Fibroblast of skin of left biceps (primary cell): ENCODE data around the gene OVOL1.
"Not testable (repeated sequence)": the region's sequence is repeated elsewhere in the genome, so short reads cannot be mapped to it uniquely, and the experiment has no call there.

Source experiments
- DNase-seq, 2 experiments: peaks; one replicate each; pipeline ENCODE4 v3.0.0-alpha.2; 2013; ENCODE audit warnings: low read depth in 2 of 2

OVOL1 gene

DNA sequence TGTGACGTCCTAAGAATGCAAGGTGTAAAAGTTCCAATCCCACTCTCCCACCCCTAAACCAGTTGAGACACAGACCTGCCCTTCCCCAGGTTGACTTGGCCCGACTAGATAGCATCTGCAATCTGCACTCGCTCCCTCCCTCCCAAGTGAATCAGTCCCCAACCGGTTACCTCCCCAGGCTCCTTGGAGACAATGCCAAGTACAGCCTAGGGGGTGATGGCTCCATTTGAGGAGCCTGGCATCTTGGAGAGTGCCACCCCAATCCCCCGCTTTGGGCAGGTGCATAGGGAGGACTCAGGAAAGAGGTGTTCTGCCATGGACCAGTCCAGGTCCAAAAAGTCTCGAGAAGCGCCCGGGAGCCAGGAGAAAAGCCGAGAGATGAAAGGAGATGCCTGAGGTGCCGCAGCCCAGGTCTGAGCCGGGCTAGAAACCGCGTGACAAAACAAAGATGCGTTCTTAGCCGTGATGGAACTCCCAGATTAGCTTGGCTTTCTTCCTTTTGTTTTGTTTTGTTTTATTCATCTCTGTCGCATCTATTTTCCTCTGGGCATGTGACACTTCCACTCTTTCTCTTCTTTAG, 28.2 kb downstream of the OVOL1 start:
- no peak for DNase-seq

DNA sequence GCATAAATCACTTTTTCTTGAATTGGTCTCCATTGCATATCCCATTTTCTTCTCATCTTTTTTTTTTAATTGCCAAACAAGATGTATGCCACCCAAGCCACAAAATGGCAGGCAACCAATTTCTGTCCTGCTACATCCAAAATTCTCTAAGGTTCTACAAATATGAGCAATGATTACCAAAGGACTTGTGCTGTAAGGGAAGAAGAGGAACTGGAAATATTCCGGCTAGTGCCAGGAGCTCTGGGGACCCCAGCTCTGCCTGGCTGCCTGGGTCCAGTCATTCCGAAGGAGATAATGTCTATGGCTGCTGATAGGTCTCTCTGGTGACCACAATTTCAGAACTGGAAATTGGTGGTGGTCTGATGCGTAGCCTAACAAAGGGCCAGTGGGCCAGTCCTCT, 29.8 kb downstream of the OVOL1 start:
- DNase-seq: no peak

DNA sequence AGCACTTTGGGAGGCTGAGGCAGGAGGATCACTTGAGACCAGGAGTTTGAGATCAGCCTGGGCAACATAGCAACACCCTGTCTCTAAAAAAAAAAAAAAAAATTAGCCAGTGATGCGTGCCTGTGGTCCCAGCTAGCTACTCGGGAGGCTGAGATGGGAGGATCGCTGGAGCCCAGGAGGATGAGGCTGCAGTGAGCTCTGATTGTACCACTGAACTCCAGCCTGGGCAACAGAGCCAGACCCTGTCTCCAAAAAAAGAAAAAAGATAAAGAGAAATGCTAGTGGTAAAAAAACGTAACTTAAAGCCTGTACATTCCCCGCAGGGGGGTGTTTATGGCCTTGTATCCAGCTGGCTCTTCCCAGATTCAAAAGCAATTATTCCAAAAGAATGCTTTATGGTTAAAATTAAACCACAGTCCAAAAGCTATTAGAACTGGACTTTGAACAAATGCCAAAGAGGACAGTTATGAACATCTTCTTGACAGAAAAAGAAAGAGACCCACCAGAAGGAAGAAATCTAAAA, 30.5 kb downstream of the OVOL1 start:
- no peak for DNase-seq

DNA sequence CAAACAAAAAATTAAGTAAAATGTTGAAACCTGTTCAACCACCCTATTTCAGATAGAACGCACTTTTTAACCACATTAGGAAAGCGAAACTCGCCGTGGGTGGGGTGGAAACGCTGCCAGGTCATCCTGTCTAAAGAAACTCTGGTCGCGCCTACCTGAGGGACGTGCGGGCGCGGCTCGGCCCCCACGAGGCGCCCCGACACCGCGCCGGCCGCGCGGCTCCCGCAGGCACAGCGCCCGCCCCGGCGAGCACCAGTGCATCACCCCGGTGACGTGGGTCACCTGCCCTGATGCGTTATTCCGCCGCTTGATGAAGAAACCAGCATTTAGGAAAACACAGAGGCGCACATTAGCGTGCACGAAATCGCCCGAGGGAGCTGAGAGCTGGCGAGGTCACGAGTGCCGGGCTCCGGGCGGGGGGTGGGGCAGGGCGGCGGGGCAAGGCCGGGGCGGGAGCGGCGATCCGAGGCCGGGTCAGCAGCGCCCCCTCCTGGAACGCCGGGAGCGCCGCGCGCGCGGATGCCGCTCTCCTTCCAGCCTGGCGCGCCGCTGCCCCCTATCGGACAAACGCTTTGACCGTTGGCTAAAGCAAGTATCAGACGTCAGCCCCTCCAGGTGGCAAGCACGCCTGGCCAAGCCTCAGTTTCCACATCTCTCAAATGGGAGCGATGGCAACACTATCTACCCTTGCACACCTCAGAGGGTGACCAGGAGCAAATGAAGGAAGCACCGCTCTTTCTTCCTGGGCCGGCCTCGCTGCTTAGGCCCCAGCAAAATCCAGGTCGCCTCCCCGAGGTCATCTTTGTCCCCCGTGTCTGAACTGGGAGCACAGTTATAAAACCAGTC, 31.2 kb downstream of the OVOL1 start:
- DNase-seq: peak; percentile 47 to 49

DNA sequence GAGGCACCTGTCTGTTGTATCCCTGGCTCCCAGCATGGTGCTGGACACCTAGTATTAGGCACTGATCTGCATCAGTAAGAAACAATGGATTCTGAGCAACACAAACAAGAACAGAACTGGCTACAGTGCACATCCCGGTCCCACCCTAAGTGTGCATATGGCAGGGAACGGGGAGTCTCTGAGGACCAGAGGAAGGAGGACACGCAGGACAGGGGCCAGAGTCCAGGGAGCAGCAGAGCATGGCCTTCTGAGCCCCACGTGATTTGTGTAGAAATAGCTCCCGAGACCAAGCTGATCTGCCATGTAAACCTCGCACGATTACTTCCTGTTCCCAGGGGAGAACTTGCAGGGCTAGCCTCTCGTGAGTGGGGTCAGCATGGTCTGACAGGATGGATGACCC, 34.2 kb downstream of the OVOL1 start:
- DNase-seq: no peak

DNA sequence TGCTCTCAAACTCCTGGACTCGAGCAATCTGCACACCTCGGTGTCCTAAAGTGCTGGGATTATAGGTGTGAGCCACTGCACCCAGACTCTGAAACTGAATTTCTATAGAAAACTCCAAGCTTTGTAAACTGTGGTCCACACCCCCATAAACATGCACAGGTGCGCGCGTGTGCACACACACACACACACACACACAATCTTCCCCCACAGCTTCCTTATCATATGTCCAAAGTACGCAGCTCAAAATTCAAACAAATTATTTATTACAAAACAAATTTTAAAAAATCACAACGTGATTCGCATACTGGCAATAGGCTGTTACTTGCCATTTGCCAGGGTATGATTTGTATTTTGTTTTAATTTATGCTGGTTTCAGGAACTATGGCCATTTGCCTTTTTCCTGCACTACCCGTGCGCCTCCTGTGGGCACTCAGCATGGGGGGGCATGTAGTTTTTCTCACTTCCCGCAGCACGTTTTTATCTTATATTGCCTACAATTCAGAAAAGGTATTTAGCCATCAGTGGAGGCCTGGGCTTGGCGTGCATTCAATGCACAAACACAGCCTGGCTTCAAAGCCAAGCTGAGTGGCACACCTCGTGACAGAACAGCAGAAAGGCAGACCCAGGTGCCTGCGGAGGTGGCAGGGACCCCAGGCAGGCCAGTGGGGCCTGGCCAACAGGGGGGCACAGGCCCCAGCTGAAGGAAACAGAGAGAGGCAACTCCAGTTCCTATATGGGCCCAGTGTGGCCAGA, 36.1 kb downstream of the OVOL1 start:
- no peak for DNase-seq

DNA sequence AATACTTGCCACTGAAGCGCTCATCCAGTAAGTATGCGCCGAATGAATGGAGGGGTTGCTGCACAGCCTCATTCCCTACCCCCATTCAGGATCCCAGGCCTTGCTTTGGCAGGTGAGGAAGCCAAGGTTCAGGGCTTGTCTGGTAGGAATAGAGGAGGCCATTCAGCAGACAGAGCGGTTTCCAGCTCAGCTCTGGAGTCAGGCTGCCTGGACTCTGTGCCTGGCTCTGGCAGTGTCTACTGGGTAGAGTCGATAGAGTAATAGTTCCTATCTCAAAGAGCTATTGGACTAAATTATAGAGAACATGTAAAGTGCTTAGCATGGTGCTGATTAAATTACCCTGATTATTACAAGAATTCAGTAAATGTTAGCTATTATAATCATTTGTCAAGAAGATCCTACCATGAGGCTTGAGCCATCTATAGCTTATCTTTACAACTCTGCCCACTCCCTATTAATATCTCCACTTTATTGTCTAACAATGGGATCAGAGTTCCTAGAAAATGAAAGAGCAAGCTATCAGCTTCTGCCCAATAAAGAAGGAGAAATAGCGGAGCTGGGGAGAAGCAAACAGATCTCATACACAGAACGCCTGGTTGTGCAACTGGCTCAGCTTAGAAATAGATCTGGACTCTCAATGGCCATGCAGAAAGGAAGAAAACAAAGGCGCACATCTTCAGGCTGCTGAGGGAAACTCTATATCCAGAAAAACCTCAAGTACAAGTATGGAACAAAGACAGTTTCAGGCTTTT, 40.3 kb downstream of the OVOL1 start:
- DNase-seq: no peak

DNA sequence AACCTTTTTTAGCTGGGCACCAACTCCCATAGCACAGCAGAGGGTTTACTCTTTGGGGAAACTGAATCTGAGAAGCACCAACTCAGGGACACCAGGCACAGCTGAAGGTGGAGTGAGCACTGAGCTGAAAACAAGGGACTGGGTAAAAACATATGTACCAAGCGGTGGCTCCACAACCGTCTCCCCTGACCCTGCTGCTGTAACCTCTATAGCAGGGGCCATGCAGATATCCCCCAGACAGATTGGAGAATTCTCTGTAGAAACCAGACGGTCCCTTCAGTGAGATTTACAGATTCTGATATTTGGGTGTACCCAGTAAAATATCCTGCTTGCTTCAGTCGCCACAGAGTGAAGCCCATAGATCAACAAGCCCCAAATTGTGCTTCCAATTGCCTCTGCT, 42.6 kb downstream of the OVOL1 start:
- DNase-seq: no peak

DNA sequence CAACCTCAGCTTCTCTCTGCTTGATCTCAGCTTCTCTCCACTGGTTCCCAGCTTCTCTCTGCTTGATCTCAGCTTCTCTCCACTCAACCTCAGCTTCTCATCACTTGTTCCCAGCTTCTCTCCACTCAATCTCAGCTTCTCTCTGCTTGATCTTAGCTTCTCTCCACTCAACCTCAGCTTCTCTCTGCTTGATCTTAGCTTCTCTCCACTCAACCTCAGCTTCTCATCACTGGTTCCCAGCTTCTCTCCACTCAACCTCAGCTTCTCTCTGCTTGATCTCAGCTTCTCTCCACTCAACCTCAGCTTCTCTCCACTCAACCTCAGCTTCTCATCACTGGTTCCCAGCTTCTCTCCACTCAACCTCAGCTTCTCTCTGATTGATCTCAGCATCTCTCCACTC, 45.4 kb downstream of the OVOL1 start:
- DNase-seq: not testable (repeated sequence)

DNA sequence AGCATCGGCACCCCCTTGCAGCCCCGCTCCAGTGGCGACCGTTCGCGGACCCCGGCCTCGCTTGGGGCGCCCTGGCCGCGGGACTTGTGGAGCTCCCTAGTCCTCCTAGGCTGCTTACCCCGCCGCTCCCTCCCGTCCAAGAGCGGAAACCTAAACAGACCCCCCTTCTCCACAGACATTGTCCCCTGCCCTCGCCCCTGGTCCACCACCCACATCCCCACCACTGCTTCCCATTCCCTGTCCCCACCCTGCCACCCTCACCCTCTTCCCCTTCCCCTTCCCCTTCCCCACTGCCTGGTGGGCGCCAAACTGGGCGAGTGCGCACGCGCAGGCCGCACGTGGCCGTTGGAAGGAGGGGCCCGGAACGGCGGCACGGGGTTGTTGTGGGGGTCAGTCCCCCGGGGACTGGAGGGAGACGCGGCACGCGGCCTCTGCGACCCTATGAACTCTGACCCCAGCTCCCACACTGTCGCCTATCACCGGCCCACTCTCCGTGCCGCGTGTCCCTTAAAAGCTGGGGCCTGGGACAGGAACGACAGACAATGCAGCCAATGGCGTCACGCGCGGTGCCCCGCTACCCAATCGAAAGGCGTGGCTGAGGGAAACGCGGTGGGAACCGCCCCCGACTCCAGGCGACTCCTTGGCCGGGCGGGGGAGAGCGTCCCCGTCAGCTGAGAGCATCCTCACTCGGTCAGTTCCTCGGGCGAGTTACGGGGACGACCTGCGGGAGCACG, 46.6 kb downstream of the OVOL1 start, which contains the start of gene SNX32:
Gene SNX32 (plus strand): TSS at position 667 of the 734 bp plus-strand sequence. CDS start 103 bp downstream, outside the sequence.
- peak; percentile 74 to 76 for DNase-seq

DNA sequence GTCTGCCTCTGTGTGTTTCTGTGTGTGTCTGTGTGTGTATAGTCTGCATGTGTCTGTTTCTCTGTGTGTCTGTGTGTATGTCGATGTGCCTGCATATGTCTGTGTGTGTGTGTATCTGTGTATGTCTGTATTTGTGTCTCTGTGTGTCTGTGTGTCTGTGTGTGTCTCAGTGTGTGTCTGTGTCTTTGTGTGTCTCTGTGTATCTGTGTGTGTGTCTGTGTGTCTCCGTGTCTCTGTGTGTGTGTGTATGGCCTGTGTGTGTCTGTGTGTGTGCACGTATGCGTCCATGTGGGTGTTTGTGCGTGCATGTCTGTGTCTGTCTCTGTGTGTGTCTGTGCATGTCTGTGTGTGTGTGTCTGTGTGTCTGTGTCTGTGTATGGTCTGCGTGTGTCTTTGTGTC, 47.3 kb downstream of the OVOL1 start:
- no peak for DNase-seq

DNA sequence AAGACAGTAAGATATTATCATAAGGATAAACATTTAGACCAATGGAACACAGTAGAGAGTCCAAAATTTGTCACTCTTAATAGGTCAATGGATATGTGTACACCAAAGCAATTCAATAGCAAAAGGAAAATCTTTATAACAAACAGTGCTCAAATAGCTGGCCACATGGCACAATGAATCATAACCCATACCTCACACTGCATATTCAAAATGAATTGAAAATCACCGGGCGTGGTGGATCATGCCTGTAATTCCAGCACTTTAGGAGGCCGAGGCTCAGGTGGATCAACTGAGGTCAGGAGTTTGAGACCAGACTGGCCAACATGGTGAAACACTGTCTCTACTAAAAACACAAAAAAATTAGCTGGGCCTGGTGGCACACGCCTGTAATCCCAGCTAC, 55.3 kb downstream of the OVOL1 start:
- no peak for DNase-seq

DNA sequence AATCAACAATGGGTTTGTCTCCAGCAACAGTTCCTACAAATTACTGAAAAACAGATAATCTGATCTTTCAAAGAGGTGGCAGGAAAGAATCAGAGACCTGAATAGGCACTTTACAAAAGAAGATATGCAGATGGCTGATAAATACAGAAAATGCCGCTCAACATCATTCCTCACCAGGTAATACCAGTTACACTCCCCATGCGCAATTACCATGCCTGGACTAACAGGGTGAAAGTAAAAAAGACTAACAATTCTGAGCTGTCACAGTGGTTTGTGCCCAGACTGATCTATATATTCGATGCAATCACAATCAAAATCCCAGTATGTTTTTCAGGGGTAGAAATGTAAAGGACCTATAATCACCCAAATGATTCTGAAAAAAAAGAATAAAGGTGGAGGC, 56.9 kb downstream of the OVOL1 start:
- no peak for DNase-seq

DNA sequence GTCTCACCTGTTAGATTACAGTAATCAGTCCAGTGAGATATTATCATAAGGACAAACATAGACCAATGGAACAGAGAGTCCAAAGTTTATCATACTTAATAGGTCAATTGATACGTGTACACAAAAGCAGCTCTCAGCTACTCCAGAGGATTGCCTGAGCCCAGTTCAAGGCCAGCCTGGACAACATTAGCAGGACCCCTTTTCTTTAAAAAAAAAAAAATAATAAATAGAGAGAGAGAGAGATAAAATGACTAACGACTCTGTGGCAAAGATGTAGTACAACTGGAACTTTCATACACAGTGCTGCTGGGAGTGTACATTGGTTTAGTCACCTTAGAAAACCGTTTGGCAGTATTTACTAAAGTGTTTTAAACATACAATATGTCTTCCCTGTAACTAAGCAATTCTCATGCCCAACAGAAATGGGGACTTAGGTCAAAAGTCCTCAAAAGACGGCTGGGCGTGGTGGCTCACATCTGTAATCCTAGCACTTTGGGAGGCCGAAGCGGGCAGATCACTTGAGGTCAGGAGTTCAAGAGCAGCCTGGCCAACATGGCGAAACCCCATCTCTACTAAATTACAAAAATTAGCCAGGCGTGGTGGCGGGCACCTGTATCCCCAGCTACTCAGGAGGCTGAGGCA, 57.5 kb downstream of the OVOL1 start:
- no peak for DNase-seq
